HepG2 (cell line): ENCODE results near the gene HARBI1. TPM values are rescaled to one million over a fixed set of nuclear protein-coding genes. Genes with fewer than 3 reads are reported as not detected.

Source experiments
- ATF7 ChIP-seq, 2 experiments: fragments of 450-650 bp in 1 of 2; sonication (generic) in 1 of 2; formaldehyde crosslinking in 1 of 2; IDR thresholded peaks; 2 replicates each; pipeline versions ENCODE4 v1.4.0 to v1.6.1; 2016 to 2020; ENCODE audit warnings: antibody characterized with exemption in 1 of 2, mild to moderate bottlenecking in 1 of 2, missing genetic modification reagents in 1 of 2
- CSRNP2 ChIP-seq: sonication (generic); formaldehyde crosslinking; conservative IDR thresholded peaks from 2 replicates; pipeline ENCODE4 v1.8.0; 2022; ENCODE audit warnings: low read depth, missing genetic modification reagents
- DMAP1 ChIP-seq: IDR thresholded peaks from 2 replicates; pipeline ENCODE4 v1.6.1; 2016
- FOXJ3 ChIP-seq: sonication (generic); formaldehyde crosslinking; IDR thresholded peaks from 2 replicates; pipeline ENCODE4 v1.4.0; 2020; ENCODE audit warnings: missing genetic modification reagents, mild to moderate bottlenecking, borderline replicate concordance
- GTF3A ChIP-seq: sonication (generic); formaldehyde crosslinking; conservative IDR thresholded peaks from 2 replicates; pipeline ENCODE4 v1.4.0; 2020; ENCODE audit warnings: mild to moderate bottlenecking, missing genetic modification reagents
- HMG20B ChIP-seq: conservative IDR thresholded peaks from 2 replicates; pipeline ENCODE4 v1.6.1; 2016; ENCODE audit warnings: missing genetic modification reagents, missing compliant biosample characterization
- HNRNPK ChIP-seq: fragments of 200-400 bp; formaldehyde crosslinking; IDR thresholded peaks from 2 replicates; pipeline ENCODE4 v1.6.1; 2018; ENCODE audit warnings: low read length, low read depth, moderate library complexity, mild to moderate bottlenecking; ENCODE audit not compliant: poor library complexity, severe bottlenecking
- HNRNPLL ChIP-seq: fragments of 200-400 bp; formaldehyde crosslinking; IDR thresholded peaks from 2 replicates; pipeline ENCODE4 v1.6.1; 2017; ENCODE audit warnings: mild to moderate bottlenecking, low read depth, low read length; ENCODE audit not compliant: poor library complexity, severe bottlenecking
- JUND ChIP-seq: sonication (generic); formaldehyde crosslinking; IDR thresholded peaks from 2 replicates; pipeline ENCODE4 v1.8.0; 2022; ENCODE audit warnings: mild to moderate bottlenecking, missing genetic modification reagents
- KDM4B ChIP-seq: sonication (generic); formaldehyde crosslinking; IDR thresholded peaks from 2 replicates; pipeline ENCODE4 v1.4.0; 2020; ENCODE audit warnings: missing genetic modification reagents
- MLLT10 ChIP-seq: sonication (generic); formaldehyde crosslinking; IDR thresholded peaks from 2 replicates; pipeline ENCODE4 v1.4.0; 2020; ENCODE audit warnings: missing genetic modification reagents
- NFRKB ChIP-seq: fragments of 450-650 bp; IDR thresholded peaks from 2 replicates; pipeline ENCODE4 v1.6.1; 2017
- PBX2 ChIP-seq: IDR thresholded peaks from 2 replicates; pipeline ENCODE4 v1.6.1; 2016; ENCODE audit warnings: control low read depth
- PPARG ChIP-seq: conservative IDR thresholded peaks from 2 replicates; pipeline ENCODE4 v1.6.1; 2016; ENCODE audit warnings: missing biosample characterization, missing genetic modification reagents
- PTBP1 ChIP-seq: fragments of 200-400 bp; formaldehyde crosslinking; IDR thresholded peaks from 2 replicates; pipeline ENCODE4 v1.6.1; 2018; ENCODE audit warnings: low read length, low read depth; ENCODE audit not compliant: poor library complexity, severe bottlenecking
- RXRA ChIP-seq: sonication (generic); formaldehyde crosslinking; IDR thresholded peaks from 2 replicates; pipeline ENCODE4 v1.5.1; 2020; ENCODE audit warnings: missing genetic modification reagents
- SAP130 ChIP-seq: IDR thresholded peaks from 2 replicates; pipeline ENCODE4 v1.6.1; 2016; ENCODE audit warnings: low read depth
- SKI ChIP-seq: fragments of 450-650 bp; IDR thresholded peaks from one replicate; pipeline ENCODE4 v1.6.1; 2018; ENCODE audit warnings: mild to moderate bottlenecking; ENCODE audit not compliant: partially characterized antibody
- SMC3 ChIP-seq: IDR thresholded peaks from 2 replicates; pipeline ENCODE4 v1.6.1; 2011; ENCODE audit warnings: low read length, improper control_type of control experiment
- TEAD3 ChIP-seq: optimal IDR thresholded peaks from 2 replicates; pipeline ENCODE3; 2016; ENCODE audit warnings: borderline replicate concordance
- TGIF2 ChIP-seq: IDR thresholded peaks from 2 replicates; pipeline ENCODE4 v1.6.1; 2016; ENCODE audit warnings: control low read depth, missing compliant biosample characterization
- XRCC5 ChIP-seq: fragments of 200-400 bp; formaldehyde crosslinking; optimal IDR thresholded peaks from 2 replicates; pipeline ENCODE3; 2017; ENCODE audit warnings: mild to moderate bottlenecking, low read length
- ZBTB3 ChIP-seq: sonication (generic); formaldehyde crosslinking; IDR thresholded peaks from 2 replicates; pipeline ENCODE4 v1.4.0; 2020; ENCODE audit warnings: low read depth, mild to moderate bottlenecking, moderate library complexity, missing genetic modification reagents, borderline replicate concordance
- ZEB1 ChIP-seq: IDR thresholded peaks from 2 replicates; pipeline ENCODE4 v1.6.1; 2012; ENCODE audit warnings: mild to moderate bottlenecking, low read depth, inconsistent platforms; ENCODE audit not compliant: insufficient replicate concordance
- ZFP82 ChIP-seq: sonication (generic); formaldehyde crosslinking; IDR thresholded peaks from 2 replicates; pipeline ENCODE4 v1.5.1; 2020; ENCODE audit warnings: mild to moderate bottlenecking, missing genetic modification reagents, borderline replicate concordance
- ZNF24 ChIP-seq: fragments of 450-650 bp; IDR thresholded peaks from 2 replicates; pipeline ENCODE4 v1.6.1; 2017; ENCODE audit warnings: antibody characterized with exemption, mild to moderate bottlenecking
- ZNF34 ChIP-seq: sonication (generic); formaldehyde crosslinking; IDR thresholded peaks from 2 replicates; pipeline ENCODE4 v1.4.0; 2020; ENCODE audit warnings: mild to moderate bottlenecking, missing genetic modification reagents, borderline replicate concordance
- ZNF562 ChIP-seq: sonication (generic); formaldehyde crosslinking; IDR thresholded peaks from 2 replicates; pipeline ENCODE4 v1.8.0; 2022; ENCODE audit warnings: missing genetic modification reagents, borderline replicate concordance
- ZNF775 ChIP-seq: sonication (generic); formaldehyde crosslinking; IDR thresholded peaks from 2 replicates; pipeline ENCODE4 v1.4.0; 2020; ENCODE audit warnings: missing genetic modification reagents, mild to moderate bottlenecking, moderate library complexity, borderline replicate concordance
- polyA plus RNA-seq, 8 experiments: library from polyadenylated mRNA; depleted of rRNA in 3 of 8; stranded (reverse) in 7 of 8; unstranded in 1 of 8; fragments of >200 nt; fragmentation: Illumina TruSeq in 4 of 8; extraction: Trizol in 4 of 8; gene quantifications; 2 replicates each; pipeline versions ENCODE4 v1.2.1 to v1.2.3, GENCODE V29; 2011 to 2016; ENCODE audit warnings: low read depth in 4 of 8, missing spikeins in 1 of 8, mixed read lengths in 1 of 8; ENCODE audit not compliant: insufficient read depth in 1 of 8
- total RNA-seq, 5 experiments: library from RNA; depleted of rRNA; stranded (reverse); fragments of >200 nt; fragmentation: Illumina TruSeq; extraction: Trizol; gene quantifications; 2 replicates each; pipeline ENCODE4 v1.2.3, GENCODE V29; 2016; ENCODE audit warnings: low read depth in 1 of 5

Gene HARBI1
- total and polyA plus RNA-seq, 2 of the 13 experiments (the other 11 are each of a cell fraction or from before 2014, with no cell fraction given) = 2.5 to 4.8 TPM

DNA sequence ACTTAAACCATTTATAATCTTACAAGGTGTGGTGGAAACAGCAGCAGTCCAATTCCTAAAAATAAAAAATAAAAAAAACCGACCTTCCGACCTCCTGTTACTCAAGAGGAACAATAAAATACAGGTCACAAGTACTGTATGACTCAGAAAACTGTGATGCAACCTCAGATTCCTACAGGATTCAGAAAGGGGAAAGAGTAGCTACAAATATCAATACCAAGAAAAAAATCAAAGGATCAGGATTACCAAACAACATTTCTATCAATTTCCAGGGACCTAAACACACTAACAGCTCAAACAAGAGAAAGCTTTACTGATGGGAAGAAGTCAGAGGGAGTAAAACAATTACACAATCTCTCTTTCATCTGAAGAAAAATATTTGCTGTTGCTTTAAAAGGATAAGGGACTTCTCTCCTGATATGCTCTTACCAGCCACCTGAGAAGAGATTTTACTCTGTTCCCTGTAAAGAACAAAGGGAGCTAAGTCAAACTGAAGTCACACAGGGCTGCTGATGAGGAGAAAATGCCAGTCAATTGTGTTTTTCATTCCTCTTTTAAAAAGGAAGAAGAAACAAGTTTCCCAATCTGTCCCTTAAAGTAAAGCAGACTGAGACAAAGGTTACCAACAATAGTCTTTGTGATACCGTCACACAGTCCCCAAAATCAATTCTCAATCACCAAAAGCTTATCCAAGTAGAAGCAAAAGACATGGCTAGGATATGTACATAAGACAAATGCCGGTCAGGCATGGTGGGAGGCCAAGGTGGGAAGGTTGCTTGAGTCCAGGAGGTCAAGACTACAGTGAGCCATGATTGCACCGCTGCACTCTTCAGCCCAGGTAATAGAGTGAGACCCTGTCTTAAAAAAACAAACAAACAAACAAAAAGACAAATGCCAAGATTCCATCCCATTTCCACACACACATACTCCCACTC lies 62.5 kb downstream of the HARBI1 start (continued):
- no peak; the same call in 1 of the 2 replicates for TF ChIP-seq RXRA (CRISPR knock-in tag)
- peak; percentile 70 for TF ChIP-seq ZNF24
- peak; percentile 75; the same call in 1 of the 2 replicates for TF ChIP-seq ZBTB3 (CRISPR knock-in tag)
- TF ChIP-seq HMG20B (CRISPR knock-in tag) = peak; percentile 84
- peak; percentile 63 for TF ChIP-seq SKI
- TF ChIP-seq HNRNPK = no peak
- no peak for TF ChIP-seq HNRNPLL
- TF ChIP-seq CSRNP2 (CRISPR knock-in tag) = no peak
- TF ChIP-seq SMC3 = peak; percentile 39
- TF ChIP-seq GTF3A = no peak
- peak; percentile 76 for TF ChIP-seq SAP130 (CRISPR knock-in tag)
- peak; percentile 71; the same call in 1 of the 2 replicates for TF ChIP-seq PPARG (CRISPR knock-in tag)
- no peak for TF ChIP-seq ZFP82
- TF ChIP-seq MLLT10 = no peak
- no peak for TF ChIP-seq XRCC5
- peak; percentile 81; the same call in 1 of the 2 replicates for TF ChIP-seq ZNF775
- peak; percentile 53 for TF ChIP-seq ZEB1
- TF ChIP-seq PTBP1 = no peak
- TF ChIP-seq ZNF34 (CRISPR knock-in tag) = no peak; the same call in 1 of the 2 replicates
- TF ChIP-seq KDM4B (CRISPR knock-in tag) = no peak
- TF ChIP-seq ATF7 (IDR thresholded peaks at IDR 0.05) = peak; percentile 93
- TF ChIP-seq ATF7 (CRISPR knock-in tag; IDR thresholded peaks at IDR 0.05) = no peak; the same call in 1 of the 2 replicates
- no peak for TF ChIP-seq NFRKB
- no peak for TF ChIP-seq ZNF562
- no peak for TF ChIP-seq TGIF2 (CRISPR knock-in tag)
- TF ChIP-seq FOXJ3 (CRISPR knock-in tag) = peak; percentile 98
- peak; percentile 50; the same call in 1 of the 2 replicates for TF ChIP-seq DMAP1 (CRISPR knock-in tag)
- TF ChIP-seq TEAD3 (CRISPR knock-in tag) = peak; percentile 71
- TF ChIP-seq JUND = peak; percentile 96
- 0 out of 2 replicates have a peak, but pooled peaks have one; percentile 9 for TF ChIP-seq PBX2
